SU-DHL-6 (cell line): ENCODE data around the gene POLE.

Source experiments
- CTCF ChIP-seq: fragments of 200-600 bp; sonication (generic); IDR thresholded peaks from one replicate; pipeline ENCODE4 v1.5.1; 2017; ENCODE audit warnings: antibody characterized with exemption, mild to moderate bottlenecking, low read length, moderate library complexity; ENCODE audit not compliant: insufficient read depth, poor library complexity, severe bottlenecking
- EZH2phosphoT487 ChIP-seq: fragments of 200-600 bp; sonication (generic), shearing (Covaris generic); conservative IDR thresholded peaks from 2 replicates; pipeline ENCODE4 v1.6.1; 2018; ENCODE audit warnings: mild to moderate bottlenecking, antibody characterized with exemption, low read length, moderate library complexity, mixed read lengths

GRCh38 chr12:132582582-132583410 lies 104.3 kb downstream of the POLE start:
- no peak for TF ChIP-seq CTCF
- no peak for TF ChIP-seq EZH2phosphoT487
